GM12891 (cell line): ENCODE results near the gene RAD51AP2.

ENCODE experiments used
- POLR2A ChIP-seq: IDR thresholded peaks from 2 replicates; pipeline ENCODE4 v1.6.1; 2011; ENCODE audit warnings: low read depth, low read length, control low read depth
- POLR2AphosphoS5 ChIP-seq: IDR thresholded peaks from 2 replicates; pipeline ENCODE4 v1.6.1; 2011; ENCODE audit warnings: low read depth, low read length, control low read depth
- POU2F2 ChIP-seq: IDR thresholded peaks from 2 replicates; pipeline ENCODE4 v1.6.1; 2011; ENCODE audit warnings: low read depth, mild to moderate bottlenecking, control low read depth, low read length, moderate library complexity
- TAF1 ChIP-seq: IDR thresholded peaks from 2 replicates; pipeline ENCODE4 v1.6.1; 2011; ENCODE audit warnings: low read depth, low read length, control low read depth

- TF ChIP-seq POLR2AphosphoS5, result no peak
- no peak for TF ChIP-seq POLR2A
- TF ChIP-seq TAF1, result no peak
- no peak for TF ChIP-seq POU2F2
Measured at GRCh38 chr2:17506736-17507616, 11.3 kb downstream of the RAD51AP2 start.
